Ishikawa (cell line): ENCODE data around the gene HOXA6.

ENCODE experiments used
- EP300 ChIP-seq: IDR thresholded peaks from 2 replicates; pipeline ENCODE4 v1.6.1; 2012; ENCODE audit warnings: borderline replicate concordance
- RAD21 ChIP-seq: IDR thresholded peaks from 2 replicates; pipeline ENCODE4 v1.6.1; 2012; ENCODE audit warnings: low read depth
- YY1 ChIP-seq: IDR thresholded peaks from 2 replicates; pipeline ENCODE4 v1.6.1; 2012; ENCODE audit warnings: low read depth
- TF ChIP-seq, protein P1 (sequence below): IDR thresholded peaks from 2 replicates; pipeline ENCODE4 v1.6.1; 2012; ENCODE audit warnings: low read depth, mild to moderate bottlenecking

DNA sequence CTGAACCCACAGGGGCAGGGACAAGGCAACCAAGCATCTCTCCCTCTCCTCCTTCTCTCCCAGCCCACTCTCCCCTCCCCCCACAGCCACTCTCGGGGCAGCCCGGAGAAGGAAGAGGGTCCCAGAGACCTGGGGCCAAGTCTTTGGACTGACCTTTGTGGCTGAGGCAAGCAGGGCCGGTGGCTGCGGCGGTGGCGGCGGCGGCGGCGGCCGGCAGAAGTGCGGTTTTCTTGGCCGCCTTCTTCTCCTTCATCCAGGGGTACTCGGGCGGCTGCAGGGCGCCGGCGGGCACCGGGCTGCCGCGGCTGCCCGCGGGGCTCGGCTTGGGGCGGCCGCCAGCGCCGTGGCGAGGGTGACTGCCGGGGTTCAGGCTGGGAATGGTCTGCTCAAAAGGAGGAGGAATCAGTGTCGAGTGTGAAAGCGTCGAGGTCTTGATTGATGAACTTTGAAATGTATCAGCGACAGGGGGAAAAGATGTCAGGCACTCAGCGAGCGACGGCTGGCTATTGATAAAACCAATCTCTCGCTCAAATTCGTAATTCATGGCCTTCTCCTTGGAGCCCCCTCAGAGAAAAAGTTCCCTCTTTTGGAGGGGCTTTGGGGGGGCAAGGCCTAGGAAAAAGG is 45.5 kb downstream of the HOXA6 start:
- TF ChIP-seq RAD21 = no peak
- TF ChIP-seq YY1 = no peak
- no peak for TF ChIP-seq EP300
- TF ChIP-seq, protein P1, sequence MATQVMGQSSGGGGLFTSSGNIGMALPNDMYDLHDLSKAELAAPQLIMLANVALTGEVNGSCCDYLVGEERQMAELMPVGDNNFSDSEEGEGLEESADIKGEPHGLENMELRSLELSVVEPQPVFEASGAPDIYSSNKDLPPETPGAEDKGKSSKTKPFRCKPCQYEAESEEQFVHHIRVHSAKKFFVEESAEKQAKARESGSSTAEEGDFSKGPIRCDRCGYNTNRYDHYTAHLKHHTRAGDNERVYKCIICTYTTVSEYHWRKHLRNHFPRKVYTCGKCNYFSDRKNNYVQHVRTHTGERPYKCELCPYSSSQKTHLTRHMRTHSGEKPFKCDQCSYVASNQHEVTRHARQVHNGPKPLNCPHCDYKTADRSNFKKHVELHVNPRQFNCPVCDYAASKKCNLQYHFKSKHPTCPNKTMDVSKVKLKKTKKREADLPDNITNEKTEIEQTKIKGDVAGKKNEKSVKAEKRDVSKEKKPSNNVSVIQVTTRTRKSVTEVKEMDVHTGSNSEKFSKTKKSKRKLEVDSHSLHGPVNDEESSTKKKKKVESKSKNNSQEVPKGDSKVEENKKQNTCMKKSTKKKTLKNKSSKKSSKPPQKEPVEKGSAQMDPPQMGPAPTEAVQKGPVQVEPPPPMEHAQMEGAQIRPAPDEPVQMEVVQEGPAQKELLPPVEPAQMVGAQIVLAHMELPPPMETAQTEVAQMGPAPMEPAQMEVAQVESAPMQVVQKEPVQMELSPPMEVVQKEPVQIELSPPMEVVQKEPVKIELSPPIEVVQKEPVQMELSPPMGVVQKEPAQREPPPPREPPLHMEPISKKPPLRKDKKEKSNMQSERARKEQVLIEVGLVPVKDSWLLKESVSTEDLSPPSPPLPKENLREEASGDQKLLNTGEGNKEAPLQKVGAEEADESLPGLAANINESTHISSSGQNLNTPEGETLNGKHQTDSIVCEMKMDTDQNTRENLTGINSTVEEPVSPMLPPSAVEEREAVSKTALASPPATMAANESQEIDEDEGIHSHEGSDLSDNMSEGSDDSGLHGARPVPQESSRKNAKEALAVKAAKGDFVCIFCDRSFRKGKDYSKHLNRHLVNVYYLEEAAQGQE = no peak
